NOMO-1 (cell line): Measurements from ENCODE around the gene TANC2.

Source experiments
- DNase-seq, 2 experiments: peaks; one replicate each; lab custom pipeline; 2025; ENCODE audit not compliant: unreplicated experiment in 2 of 2; lab: John Stamatoyannopoulos, UW

TANC2 gene

DNA sequence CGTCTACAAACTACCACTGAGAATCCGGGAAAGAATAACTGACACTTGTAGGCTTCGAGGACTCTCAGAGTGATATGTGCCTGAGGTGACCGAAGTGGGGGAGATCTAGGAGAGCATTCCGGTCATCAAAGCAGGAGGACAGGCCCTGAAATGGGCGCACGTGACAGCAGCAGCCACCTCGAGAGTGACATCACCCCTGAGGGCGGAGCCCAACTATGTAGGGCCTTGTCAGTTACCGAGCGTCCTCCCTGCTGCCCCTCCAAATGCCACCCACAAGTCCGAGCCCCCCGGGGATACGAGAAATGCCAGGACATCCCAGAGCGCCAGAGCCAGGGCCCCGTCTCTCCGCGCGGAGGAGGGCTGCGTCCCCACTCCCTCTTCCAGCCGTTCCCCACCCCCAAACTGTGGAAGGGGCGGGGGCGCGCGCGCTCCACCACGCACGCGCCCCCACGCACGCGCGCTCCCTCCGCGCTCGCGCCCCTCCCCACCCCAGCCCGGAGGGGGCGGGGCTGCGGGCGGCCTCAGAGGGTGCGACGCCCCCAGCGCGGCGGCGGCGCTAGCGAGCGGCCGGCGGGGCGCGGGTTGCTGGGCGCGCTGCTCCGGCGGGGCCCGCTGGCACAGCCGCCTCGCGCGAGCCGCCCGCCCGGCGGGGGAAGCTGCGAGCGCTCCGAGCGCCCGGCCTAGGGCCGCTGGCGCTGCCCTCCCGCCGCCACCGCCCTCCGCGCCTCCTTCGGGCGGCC lies at the start of gene TANC2:
Gene TANC2, plus strand, starts transcription at position 550 of the 740 bp plus-strand sequence. CDS start 43,325 bp downstream, outside the sequence.
- peak; percentile 70 to 77 for DNase-seq

- no peak for DNase-seq
Measured at GRCh38 chr17:62916684-62917571, 49.1 kb upstream of the TANC2 start.

- no peak for DNase-seq
Measured at GRCh38 chr17:62919388-62919787, 46.6 kb upstream of the TANC2 start.

- no peak for DNase-seq
Measured at GRCh38 chr17:62920300-62920699, 45.7 kb upstream of the TANC2 start.

- no peak for DNase-seq
Measured at GRCh38 chr17:62921817-62922216, 44.2 kb upstream of the TANC2 start.

- DNase-seq, result no peak
Measured at GRCh38 chr17:62923258-62924150, 42.5 kb upstream of the TANC2 start.

DNA sequence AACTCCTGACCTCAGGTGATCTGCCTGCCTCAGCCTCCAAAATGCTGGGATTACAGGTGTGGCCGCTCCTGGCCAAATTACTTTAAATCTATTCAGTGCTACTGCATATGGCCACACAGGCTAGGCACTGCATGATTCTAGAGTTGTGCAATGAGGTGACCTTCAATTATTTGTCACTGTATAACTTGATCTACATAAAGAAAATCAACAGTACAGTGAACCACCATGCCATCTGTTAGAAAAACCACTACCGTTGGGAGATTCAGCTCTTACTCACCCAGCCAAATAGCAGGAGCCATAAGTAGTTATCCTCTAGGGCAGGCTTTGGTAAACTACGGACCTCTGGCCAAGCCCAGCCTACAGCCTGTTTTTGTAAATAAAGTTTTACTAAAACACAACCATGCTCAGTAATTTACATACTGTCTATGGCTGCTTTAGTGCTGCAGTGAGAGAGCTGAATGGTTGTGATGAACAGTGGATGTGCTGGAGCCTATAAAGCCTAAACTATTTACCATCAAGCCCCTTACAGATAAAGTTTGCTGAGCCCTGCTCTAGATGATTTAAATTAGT lies 40.7 kb upstream of the TANC2 start:
- DNase-seq, result no peak

- no peak for DNase-seq
Measured at GRCh38 chr17:62927083-62927482, 39.0 kb upstream of the TANC2 start.

GRCh38 chr17:62929320-62929719 lies 36.7 kb upstream of the TANC2 start:
- no peak for DNase-seq

DNA sequence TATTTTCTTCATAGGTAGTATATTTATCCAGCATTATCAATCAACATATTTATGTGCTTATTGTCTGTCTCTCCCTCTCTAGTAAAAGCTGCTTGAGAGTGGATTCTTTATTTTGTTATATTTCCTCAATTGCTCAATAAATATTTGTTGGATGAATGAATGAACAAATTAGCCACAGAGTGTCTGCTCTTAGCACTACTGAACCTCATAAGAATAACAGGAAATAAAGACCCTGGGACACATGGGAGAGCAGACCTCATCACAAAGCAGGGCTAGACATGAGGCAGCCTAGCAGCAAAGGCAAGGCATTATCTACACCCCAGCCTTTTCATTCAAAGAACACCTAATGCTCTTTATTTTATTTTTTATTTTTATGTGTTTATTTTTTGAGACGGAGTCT lies 34.9 kb upstream of the TANC2 start:
- DNase-seq, result no peak

- peak; percentile 6 to 12 for DNase-seq
Measured at GRCh38 chr17:62933501-62934385, 32.3 kb upstream of the TANC2 start.

- DNase-seq, result no peak
Measured at GRCh38 chr17:62935098-62935497, 30.9 kb upstream of the TANC2 start.

GRCh38 chr17:62935523-62935922 lies 30.5 kb upstream of the TANC2 start:
- no peak for DNase-seq

DNA sequence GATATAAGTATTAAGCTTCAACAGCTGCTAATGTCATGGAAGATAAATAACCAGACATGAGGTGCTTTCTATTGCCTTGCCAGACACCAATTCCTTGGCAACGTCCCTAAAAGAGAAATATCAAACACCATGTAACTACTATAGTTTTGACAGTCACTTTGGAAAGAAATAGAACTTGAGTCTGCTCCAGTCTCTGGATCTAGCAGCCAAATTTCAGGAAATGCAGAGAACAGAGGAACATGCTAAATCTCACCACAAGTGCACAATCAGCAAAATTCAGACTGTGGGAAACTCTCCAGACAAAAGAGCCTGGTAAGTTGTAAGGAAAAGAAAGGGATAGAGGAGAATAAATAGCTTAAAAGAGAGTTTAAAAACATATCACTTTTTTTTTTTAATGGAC lies 28.4 kb upstream of the TANC2 start:
- no peak for DNase-seq

DNA sequence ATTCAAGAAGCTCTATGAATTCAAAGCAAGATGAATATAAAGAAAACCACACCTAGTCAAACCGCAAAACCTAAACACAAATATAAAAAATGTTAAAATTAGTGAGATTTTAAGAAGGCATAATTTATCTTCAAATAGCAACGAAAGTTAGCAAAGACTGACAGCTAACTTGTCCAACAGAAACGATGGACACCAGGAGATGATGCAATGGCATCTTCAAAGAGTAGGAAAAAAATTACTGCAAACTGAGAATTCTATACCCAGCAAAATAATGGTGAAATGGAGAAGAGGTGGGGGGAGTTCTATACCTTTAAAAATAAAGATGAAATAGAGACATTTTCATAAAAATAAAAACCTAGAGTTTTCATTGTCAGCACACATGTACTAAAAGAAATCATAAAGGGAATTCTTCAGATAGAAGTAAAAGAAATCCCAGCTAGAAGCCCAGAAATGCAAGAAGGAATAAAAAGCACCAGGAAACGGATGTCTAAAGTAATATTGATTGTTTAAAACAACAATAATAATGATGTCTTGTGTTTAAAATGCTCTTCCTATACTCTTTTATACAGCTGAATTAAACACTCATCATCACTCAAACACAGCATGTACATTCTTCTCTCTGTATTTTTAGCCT lies 24.6 kb upstream of the TANC2 start:
- DNase-seq, result no peak

DNA sequence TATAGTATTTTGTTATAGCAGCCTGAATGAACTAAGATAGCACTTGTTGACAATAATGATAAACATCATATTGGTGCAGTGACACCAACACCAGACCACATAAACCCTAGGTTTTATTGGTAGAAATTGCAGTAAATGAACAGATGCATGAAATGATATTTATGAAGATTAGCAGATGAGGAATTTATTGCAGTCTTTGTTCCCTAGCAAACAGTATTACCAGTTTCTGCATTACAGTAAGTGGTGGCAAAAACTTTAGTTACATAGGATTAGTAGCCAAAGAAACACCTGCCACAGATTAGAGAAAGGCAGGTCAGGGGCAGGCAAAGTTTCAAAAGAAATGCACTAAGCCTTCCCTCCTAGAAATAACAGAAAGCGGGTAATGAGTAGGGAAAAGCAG lies 17.7 kb upstream of the TANC2 start:
- DNase-seq, result no peak

- DNase-seq, result no peak
Measured at GRCh38 chr17:62949036-62949435, 17.0 kb upstream of the TANC2 start.

GRCh38 chr17:62950067-62950466 lies 16.0 kb upstream of the TANC2 start:
- DNase-seq, result no peak

- DNase-seq, result no peak
Measured at GRCh38 chr17:62955841-62956352, 10.1 kb upstream of the TANC2 start.
